HG03571 (cell line): ENCODE data around the gene PMP22.

Experiments used
- ATAC-seq: cut with Tn5 transposase; IDR thresholded peaks from one replicate; pipeline ENCODE4 v1.9.1; 2021; ENCODE audit not compliant: unreplicated experiment

Gene PMP22

DNA sequence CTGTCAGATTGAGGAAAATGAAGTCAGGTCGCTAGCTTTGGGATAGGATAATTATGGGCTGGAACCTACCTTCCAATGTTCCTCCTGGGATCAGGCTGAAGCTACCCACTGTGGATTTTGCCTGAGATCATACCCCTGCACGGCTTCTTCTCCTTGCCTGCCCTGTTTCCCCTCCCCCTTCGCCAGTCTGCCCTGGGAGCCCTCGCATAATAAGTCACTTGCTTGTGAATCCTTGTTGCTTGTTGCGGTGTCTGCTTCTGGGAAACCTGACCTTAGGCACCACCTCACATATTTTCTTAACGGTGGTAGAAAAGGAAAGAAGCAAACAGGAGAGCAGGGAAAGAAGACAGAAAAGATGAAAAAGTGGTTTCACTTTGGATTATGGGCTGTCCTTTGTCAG is 13.3 kb upstream of the PMP22 start:
- no peak for ATAC-seq

DNA sequence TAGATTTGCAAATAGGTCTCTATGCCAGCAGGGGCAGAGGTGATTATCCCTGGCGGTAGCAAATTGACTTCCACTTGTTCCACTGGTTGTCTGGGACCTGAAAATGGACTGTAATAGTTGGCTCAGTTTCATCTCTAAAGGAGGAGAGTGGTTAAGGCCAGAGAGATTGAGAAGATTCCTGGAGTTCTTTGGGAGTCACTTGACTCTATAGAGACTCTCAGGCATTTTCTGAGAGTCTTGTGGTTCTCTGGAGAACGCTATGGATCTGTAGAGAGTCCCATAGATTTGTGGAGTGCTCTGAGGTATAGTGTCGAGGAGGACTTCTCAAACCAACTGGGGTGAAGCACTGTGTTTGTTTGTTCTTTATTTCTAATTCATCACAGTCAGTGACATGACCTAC is 8.9 kb upstream of the PMP22 start:
- ATAC-seq, result no peak

DNA sequence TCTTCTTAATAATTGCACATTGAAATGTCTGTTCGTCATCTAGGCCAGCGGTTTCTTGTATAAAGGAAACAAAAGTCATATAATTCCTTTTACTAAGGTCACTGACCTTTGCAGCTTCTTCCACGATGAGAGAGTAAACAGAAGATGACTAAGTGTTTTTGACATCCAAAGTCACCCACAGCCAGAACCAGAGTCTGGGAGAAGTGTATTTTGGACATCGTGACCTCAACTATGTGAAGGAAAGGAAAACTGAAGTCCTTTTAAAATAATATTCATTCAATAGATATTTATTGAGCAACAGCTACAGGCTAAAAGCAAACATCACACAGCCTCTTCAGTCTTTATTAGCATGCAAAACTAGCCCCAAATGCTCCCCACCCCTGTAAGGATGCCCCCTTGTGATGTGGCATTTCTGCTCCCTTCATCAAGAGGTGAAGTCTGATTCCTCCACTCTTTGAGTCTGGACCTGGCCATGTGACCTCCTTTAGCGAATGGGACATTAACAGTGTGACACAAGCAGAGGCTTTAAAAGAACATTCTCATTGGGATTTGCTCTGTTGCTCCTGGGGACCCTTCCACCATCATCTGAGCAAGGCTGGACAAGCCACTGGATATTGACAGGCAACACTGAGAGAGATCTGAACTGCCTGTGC is 8.1 kb upstream of the PMP22 start:
- no peak for ATAC-seq

DNA sequence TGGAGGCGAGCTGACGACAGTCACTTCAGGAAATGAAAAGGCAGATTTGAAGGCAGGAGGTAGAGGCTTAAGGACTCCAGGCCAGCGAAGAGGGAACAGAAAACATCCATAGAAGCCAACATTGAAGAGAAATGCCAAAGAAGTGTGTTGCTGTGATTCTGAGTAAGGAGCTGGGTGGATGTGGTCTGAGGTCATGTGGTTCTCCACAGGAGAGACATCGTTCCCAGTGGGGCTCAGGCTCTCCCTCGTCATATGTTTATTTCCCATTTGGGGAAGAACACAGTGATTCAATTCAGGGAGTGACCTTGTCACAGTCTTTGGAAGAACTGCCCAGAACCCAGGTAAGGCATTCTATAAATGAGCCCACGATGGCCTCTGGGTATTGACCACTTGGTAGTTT is 6.6 kb upstream of the PMP22 start:
- ATAC-seq, result no peak

DNA sequence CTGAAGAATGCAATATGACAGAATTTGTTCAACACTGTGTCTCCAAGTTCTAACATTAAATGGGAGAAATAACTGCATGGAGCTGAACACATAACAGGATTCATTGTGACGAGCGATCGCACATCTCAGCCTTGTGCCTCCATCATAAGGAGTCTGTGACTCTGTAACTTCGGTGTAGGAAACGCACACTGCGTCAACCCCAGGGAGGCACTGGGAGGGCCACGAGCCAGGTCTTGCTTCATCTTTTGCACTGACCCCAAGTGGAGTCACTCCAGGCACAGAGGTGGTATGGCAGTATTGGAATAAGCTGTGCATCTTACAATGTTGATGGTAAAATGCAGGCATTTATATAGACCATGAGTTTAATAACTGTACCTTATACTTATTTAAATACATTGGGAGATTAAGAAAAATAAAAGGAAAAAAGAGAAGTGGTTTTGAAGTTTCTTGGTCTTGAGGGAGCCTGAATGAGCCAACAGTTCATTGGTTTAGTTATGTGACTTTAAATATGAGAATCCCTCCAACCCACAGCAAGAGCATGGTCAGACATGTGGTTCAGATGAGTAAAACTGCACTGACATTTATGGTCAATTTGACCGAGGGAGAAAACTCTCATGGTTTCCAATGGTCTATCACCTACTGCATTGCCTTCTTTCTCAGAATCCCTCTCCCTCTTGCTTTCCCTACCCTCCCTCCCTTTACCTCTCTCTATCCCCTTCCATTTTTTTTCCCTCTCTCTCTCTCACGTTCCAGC is 5.7 kb upstream of the PMP22 start:
- no peak for ATAC-seq

DNA sequence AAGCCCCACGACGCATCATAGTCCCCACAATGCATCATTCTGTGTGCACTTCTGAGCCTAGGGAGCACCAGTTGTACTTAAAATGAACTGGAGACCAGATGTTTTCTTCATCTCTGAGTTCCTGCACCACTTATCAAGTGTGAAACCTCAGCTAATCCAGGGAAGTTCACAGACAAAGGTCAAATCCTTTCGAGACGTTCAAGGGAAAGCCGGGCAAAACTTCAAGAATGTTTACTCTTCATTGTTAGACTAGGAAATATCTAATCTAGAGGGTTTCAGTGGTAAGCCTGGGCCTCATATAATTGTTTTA is 4.6 kb upstream of the PMP22 start:
- no peak for ATAC-seq

DNA sequence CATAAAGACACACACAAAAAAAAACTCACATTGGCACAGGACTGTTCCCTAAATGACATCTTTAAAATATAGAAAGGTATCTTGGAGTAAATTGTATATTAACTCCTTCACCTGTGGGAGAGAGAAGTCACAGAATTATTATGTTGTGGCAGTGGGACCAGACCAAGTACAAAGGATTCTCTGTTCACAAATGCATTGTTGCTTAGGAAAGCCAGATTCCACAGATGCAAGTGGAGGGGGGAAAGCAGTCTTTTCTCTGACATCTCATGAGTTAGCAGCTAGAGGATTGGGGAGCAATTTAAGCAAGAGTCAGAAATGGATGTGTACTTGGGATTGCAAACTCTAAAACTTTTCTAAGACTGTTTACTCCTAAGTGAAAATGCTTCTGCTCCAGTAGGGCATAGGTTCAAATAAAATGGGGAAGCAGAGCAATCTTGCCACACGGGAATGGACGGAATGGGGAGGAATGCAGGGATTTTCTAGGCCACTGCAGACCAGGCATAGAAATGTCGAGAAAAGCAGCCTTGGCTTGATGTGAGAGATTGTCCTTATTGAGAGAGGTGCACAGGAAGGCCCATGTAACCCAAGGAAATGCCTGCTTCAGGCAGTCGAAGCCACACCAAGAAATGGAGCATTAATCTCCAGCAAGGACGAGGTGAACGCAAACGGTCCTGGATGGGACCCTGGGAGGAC is 4.1 kb upstream of the PMP22 start:
- no peak for ATAC-seq

DNA sequence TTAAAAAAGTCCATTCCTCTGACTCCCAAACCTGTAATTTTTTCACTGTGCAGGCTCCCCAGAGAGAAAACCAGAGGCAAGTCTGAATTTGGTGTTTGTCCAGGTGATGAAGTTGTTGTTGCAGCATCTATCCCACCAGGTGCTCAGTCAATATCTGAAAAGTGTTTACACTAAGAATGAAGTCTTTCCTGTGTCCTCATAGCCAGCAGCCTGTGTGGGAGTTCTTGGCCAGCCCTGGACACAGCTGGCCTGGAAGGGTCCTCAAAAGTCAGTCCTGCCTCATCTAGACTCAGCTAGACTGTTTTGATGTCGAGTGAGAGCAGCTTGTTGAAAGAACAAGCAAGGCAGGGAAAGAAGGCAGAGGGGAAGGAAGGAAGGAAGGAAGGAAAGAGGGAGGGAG is 3.3 kb upstream of the PMP22 start:
- ATAC-seq, result no peak

DNA sequence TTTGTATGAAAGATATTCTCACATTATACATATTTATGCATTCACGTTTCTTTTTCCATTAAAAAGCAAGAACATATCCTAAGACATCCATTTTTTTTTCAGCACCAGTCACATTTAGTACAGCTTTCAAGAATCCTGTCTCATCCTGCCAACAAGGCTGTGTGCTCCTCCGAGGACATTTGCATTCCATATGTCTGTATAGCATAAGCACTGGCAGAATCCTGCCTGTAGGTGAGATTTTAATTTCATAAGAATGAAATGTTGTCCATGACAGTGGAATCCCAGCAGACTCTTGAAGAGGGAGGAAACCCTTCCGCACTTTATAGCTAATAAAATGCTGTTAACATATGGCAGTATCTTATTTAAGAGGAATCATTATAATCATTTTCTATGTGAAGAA is 2.9 kb upstream of the PMP22 start:
- ATAC-seq, result no peak

DNA sequence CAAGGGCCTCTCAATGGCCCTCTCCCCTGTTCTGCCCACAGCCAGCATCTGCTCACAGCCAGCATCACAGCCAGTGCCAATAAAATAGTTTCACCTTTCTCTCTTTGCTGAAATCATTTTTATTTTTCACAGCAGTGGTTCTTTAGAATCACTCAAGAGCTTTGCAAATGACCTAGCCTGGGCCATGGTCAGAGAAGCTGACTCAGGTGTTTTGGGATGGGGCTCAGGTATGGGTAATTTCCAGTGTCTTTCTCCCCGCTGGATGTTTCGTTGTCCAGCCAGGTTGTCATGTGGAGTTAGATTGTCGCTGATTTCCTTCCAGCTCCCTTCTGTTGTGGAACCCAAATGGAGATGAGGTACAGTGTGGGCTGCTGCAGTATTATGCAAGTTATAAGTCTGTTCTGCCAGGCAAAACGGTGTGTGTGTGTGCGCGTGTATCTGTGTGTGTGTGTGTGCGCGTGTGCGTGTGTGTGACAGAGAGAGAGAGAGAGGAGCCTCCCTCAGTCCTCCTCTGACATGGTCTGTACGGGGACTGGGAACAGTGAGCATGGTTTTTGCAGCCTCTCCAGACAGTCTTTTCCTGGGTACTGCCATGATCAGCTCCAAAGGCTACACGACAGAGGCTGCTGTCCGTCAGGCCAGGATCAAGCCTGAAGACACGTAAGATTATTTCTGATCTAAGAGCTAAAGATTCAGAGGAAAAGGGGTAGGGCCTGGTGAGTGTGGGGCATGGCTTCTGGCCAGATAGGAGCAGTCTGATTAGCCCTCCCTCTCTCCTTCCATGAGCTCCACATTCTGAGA is 1.4 kb upstream of the PMP22 start:
- no peak for ATAC-seq

DNA sequence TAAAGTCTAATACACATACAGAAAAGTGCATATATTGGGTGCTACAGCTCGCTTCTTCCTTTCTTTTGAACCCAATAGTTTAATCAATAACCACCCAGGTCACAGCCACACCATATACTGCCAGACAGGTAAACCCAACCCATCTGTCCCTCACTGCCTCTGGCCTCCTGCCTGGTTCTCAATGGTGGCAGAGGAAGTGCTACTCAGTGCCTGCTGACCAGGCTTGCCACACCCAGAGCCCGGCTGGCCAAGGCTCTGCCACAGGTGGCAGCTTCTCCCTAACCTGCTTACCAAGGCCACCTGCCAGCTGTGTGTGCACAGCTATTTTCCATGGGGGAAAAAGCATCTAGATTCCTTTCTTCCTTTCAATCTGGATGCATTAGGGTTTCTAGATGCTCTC is 584 bp downstream of the PMP22 start:
- ATAC-seq, result no peak

DNA sequence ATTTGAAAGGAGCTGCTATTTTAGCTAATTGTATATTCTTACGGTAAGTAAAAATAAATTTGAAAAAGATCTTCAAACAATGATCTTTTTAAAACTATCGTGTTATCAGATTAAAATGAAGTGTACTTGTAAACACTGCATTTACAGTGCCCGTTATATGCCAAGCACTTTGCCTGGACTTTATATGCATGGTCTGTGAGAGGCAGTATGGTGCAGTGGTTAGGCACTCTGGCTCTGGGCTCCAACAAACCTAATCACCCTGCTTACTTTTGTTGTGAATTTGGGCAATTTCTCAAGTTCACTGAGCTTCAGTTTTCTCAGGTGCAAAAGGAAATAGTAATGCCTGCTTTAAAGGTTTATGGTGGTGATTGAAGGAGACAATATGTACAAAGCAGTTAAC is 1.4 kb downstream of the PMP22 start:
- no peak for ATAC-seq

DNA sequence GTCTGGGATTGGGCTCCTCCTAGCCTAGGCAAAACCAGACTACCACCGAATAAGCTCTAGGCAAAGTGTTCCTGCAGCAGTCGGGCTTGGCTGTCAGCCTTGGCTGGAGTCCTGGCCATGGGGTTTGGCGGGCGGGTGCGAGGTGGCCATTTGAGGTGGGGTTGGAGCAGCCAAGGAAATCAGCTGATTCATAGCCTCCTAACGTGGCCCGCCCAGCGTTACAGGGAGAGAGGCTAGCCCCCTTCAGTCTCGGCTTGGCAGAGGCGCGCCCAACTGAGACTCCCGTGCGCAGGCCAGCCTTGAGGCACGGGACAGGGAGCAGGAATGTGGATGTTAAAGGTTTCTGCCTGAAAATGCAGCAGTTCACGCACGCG is 1.9 kb downstream of the PMP22 start:
- no peak for ATAC-seq

DNA sequence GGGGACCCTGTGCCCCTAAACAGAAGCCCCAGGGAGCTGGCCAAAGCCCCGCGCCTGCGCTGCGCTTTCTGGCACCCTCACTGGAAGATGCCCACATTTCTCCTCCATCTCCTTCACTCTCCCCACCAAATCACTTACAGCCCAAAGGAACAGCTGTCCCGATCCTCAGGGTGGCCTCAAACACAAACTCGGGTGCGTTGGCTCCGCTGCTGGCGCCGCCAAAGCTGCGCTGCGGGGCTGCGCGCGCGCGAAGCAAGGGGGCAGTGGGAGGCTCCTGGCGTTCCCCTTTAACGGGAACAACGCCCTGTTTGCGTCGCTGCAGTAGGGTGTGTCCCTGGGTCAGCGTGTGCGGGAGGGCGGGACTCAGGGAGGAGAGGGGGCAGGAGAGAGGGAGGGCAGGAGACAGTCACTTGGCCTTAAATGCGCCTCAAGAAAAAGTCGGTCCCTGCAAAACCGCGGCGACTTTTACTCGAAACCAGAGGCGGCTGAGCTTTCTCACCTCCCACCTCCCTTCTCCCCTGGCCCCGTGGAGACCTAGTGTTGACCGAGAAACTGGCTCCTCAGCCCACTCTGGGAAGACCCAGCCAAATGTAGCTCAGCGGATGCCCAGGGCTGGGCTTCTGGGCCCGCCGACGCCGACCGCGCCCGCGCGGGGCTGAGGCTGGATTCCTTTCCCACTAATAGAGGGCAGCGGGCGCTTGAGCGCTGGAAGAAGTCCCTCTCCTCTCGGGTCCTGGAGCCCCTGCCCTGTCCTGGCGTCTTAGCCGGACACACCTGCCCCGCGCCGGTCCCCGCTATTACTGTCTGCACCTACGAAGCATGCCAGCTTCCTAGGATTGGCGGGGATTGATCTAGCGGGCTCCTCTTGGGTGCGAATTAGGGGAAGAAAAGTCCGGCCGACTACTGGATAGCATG is 2.6 kb downstream of the PMP22 start:
- ATAC-seq, result no peak

DNA sequence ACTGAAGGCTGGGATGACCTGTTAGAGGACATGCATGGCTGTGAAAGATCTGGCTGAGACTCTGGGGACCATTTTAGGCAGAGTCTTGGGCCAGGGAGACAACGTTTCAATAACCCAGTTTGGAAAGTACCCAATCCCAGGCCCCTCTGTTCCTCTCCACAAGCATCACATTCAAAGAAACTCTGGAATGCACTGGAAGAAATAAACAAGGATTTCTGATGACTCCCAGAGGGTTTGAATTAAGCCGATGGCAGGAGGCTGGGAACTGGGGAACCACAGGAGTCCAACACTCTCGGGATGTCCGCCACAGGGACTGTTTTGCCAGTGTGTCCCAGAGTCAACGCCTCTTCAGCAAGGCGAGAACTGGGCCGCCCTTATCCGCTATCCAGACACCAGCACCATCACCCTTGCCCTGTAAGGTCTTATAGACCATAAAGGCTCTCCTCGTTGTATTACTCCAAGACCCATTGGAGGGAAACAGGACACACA is 3.3 kb downstream of the PMP22 start:
- ATAC-seq, result no peak

DNA sequence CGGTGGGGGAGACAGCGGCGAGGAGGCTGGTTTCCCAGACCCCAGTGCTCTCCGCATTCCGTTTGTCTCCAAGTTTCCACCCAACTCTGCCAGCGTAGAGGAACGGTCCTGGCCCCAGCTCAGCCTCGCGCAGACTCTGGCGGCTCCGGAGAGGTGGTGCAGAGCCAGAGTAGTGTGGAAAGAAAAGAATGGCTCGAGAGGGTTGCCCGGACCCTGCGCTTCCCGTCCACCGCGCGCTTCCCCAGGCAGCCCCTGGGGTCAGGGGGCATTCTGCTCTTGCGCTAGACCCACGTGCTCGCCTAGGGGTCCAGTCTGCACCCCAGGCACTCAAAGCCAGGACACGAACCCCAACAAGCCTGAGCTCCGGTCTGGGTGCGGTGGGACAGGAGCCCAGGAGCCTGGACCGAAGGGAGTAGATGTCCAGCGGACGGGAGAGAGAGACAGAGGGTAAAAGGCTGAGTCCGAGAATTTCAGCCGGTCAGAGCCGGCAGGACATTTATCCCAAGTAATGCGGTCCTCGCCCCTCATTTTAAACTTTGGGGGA is 3.8 kb downstream of the PMP22 start:
- ATAC-seq, result no peak

DNA sequence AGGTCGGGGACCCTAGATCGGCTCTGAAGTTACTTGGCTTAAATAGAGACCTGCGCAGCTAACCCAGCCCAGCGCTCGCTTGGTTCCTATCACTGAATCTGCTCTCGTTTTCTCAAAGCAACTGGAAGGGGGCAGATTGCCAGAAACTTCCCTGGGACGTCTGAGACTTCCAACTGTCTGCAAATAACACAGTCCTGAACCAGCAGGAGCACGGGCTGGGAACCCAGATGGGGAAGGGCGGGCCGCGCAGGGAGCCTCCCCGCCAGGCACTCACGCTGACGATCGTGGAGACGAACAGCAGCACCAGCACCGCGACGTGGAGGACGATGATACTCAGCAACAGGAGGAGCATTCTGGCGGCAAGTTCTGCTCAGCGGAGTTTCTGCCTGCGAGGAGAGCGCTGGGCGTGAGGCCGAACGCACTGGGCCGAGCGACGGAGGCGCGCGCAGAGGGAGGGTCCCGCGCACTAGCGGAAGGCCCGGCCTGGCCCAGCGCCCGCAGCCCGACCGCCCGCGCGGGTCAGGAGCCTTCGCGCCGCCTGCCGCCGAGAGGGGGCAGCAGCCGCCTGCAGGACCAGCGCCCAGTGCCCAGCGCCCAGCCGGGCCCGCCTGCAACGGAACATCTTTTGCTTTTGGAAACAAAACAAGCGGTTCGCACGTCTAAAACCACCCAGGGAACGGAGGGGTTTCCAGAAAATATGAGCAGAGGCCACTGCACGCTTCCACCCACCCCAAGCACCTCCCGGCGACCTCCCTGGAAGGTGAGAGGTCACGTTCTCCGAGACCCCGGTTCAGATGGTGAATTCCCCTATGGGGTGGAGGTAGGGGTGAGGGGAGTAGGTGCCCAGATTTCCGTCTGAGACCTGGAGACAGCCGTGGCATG is 4.5 kb downstream of the PMP22 start:
- no peak for ATAC-seq

DNA sequence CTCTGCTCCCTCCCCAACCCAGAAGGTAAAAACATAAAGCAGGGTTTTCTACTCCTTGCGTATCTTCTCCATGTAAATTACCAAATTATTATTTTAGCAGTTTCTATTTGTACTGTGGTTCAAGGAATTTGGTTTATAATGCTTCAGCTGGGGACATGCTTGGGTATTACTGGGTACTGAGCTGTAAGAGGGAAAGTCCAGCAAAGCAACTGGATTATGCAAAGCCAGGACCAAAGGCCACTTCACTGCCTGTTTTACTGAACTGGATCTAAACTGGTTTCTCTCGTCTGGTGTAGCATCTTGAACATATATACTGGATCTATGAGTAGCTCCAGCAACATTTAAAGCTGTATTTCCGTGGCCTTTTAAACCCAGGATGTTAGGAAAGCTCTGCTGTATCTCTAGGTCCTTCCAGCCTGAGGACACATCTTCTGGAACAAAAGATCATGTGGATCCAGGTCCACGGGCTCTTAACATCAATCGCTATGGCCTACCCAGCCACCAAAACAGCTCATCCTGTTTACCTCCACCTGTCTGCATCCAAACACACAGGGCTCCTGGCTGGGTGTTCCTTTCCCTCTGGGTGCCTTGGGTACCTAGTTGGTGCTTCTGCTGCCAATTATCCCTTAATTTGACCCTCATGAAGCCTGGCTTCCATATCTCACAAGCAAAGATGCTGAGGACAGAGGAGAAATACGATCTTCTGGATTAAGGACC is 7.2 kb downstream of the PMP22 start:
- no peak for ATAC-seq
